Epithelial cell of esophagus (primary cell): ENCODE measurements around the gene ESRRA.

Experiments
- DNase-seq: peaks from one replicate; pipeline ENCODE4 v3.0.0; 2010; ENCODE audit warnings: low read depth
- H3K4me3 ChIP-seq: 2 replicates; pipeline ENCODE4 v1.5.1; 2011; ENCODE audit warnings: mild to moderate bottlenecking, low read length, control low read depth
- TF ChIP-seq, protein P1 (sequence below): IDR thresholded peaks from 2 replicates; pipeline ENCODE4 v1.5.1; 2011; ENCODE audit warnings: low read depth, mild to moderate bottlenecking, low read length, control low read depth, inconsistent platforms; ENCODE audit not compliant: insufficient read depth; ENCODE audit errors: missing control alignments

The ESRRA gene

DNA sequence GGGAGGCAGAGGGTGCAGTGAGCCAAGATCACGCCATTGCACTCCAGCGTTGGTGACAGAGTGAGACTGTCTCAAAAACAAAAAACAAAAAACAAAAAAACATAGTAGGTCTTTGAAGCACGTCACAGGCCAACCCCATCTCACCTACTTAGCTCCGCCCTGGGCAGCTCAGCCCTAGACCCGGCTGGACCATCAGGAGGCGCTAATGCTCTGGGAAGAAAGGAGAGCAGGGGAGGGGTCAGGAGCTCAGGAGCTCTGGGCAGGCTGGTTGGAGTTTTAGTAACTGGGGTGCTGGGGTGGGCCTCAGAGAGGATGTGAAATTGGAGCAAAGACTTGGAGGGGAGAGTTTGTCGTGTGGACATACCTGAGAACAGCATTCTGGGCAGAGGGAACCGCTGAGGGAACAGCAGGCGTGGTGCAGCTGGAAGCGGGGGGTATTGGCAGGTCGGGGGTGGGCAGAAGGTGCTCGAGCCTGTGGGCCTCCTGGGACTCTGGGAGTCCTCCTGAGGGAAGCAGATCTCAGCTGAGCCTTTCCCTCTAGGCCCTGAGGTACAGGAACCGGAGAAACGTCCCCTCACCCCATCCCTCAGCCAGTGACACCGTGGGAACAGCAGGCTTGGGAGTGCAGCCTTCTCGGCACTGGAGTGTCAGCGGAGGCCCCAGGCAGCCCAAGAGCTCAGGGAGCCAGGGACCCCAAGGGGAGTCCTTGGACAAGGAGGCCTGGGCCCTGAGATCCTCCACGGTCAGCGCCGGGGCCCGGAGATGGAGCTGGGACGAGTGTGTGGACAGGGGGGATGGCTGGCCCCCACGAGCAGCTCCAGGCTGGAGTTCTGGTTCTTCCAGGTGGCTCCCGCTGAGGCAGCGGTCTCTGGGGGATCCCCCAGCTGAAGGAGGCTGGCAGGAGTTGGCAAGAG lies 51.4 kb downstream of the ESRRA start:
- TF ChIP-seq, protein P1, sequence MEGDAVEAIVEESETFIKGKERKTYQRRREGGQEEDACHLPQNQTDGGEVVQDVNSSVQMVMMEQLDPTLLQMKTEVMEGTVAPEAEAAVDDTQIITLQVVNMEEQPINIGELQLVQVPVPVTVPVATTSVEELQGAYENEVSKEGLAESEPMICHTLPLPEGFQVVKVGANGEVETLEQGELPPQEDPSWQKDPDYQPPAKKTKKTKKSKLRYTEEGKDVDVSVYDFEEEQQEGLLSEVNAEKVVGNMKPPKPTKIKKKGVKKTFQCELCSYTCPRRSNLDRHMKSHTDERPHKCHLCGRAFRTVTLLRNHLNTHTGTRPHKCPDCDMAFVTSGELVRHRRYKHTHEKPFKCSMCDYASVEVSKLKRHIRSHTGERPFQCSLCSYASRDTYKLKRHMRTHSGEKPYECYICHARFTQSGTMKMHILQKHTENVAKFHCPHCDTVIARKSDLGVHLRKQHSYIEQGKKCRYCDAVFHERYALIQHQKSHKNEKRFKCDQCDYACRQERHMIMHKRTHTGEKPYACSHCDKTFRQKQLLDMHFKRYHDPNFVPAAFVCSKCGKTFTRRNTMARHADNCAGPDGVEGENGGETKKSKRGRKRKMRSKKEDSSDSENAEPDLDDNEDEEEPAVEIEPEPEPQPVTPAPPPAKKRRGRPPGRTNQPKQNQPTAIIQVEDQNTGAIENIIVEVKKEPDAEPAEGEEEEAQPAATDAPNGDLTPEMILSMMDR, result peak; percentile 50
- H3K4me3 ChIP-seq, result no peak overlapping the region
- peak; percentile 61 for DNase-seq

DNA sequence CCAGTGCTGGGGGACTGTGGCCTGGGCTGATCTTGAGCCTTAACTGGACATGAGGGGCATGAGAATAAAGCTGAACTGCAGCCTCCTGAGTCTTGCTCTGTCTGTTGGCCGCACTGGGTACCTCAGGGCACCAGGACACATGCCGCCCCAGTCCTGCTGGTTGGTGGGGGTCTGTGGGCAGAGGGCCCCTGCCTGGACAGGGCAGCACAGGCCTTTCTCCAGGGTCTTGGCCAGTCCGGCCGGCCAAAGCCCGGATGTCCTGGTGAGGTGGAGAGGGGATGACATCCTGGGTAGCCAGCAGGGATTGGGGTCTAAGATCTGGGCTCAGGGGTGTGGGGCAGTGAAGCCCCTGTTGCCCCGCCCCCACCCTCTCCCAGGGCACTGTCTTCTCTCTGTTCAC lies 52.1 kb downstream of the ESRRA start:
- TF ChIP-seq, protein P1, result no peak
- H3K4me3 ChIP-seq, result no peak overlapping the region
- no peak for DNase-seq

DNA sequence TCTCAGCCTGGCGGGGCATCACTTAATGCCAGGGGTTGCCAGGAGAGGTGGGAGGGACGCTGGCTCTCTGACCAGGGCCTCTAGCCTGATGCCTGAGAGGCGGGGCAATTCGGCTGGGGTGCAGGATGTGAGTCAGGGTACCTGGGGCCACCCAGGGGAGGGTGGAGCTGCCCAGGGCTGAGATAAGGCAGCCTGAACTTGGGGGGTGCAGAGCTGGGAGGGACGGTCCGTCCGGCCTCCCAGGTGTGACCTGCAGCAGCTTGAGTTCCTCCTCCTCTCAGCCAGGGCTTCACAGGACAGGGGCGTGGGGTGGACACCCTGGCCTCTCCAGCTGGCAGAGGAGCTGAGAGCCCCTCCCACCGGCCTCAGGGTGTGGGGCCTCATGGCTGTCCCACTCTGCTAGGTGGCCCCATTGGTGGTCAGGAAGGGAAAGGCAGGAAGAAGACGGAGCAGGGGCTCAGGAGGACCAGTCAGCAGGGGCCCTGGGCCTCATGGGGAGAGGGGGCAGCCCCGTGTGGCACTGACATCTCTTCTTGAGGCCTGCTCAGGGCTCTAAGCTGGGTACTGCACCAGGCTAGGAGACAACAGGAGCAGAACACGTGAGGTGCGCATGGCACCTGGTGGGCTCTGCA lies 52.7 kb downstream of the ESRRA start:
- TF ChIP-seq, protein P1, result no peak
- H3K4me3 ChIP-seq, result peak overlapping the region; percentile 53
- DNase-seq, result peak; percentile 85

DNA sequence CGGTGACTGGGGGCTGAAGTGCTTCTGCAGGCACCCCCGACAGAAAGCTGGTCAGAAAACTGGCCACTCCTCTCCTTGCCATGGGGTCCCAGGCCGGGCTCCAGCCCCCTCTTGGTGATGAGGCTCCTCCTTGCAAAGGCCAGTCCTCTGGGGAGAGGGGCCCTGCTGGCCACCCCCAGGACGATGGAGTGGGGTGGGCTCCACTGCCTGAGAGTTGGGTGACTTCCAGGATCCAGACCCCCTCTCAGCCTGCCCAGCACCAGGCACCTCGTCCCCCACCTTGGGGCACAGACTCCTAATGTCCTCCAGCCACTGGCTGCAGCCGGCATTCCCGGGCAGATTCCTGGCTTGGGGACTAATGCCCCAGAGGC lies 53.2 kb downstream of the ESRRA start:
- H3K4me3 ChIP-seq, result peak overlapping the region; percentile 53
- no peak for DNase-seq

DNA sequence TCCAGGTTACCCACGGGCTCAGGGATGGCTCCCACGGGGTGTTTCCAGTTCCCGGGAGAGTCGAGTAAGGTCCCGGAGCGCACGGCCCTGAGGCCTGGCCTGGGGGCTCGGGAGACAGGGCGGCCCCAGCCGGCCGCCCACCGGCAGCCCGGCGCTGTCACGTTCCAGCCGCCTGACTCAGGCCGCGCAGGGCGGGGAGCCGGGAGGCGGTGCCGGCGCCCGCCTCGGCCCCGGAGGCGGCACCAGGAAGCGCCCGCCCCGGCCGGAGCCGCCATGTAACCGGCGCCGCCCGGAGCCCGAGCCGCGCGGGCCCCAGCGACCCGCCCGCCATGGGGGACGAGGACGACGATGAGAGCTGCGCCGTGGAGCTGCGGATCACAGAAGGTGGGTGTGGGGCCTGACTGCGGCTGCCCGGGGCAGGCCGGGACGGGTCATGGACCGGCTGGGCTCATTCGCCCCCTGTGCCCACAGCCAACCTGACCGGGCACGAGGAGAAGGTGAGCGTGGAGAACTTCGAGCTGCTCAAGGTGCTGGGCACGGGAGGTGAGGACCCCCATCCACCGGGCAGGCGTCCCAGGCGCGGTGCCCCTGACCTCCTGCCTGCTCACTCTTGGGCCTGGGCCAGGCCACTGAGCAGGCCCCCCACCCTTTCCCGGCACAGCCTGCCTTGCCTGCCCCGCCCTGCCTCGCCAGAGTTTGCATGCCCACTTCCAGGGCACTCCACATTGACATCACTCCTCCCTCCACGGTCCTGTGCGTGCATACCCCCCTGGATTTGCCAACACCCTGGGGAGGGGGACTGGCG lies 53.8 kb downstream of the ESRRA start, which contains the start of gene RPS6KA4:
Gene RPS6KA4, plus strand, starts transcription at position 256 of the 805 bp plus-strand sequence. Its CDS starts 74 bp downstream, at position 330.
- peak; percentile 82 for DNase-seq
- peak within 1 kb of the TSS; percentile 83 for H3K4me3 ChIP-seq
- TF ChIP-seq, protein P1, result no peak

More for the DNA sequence above, 53.2 kb downstream of the ESRRA start:
- TF ChIP-seq, protein P1, result no peak

DNA sequence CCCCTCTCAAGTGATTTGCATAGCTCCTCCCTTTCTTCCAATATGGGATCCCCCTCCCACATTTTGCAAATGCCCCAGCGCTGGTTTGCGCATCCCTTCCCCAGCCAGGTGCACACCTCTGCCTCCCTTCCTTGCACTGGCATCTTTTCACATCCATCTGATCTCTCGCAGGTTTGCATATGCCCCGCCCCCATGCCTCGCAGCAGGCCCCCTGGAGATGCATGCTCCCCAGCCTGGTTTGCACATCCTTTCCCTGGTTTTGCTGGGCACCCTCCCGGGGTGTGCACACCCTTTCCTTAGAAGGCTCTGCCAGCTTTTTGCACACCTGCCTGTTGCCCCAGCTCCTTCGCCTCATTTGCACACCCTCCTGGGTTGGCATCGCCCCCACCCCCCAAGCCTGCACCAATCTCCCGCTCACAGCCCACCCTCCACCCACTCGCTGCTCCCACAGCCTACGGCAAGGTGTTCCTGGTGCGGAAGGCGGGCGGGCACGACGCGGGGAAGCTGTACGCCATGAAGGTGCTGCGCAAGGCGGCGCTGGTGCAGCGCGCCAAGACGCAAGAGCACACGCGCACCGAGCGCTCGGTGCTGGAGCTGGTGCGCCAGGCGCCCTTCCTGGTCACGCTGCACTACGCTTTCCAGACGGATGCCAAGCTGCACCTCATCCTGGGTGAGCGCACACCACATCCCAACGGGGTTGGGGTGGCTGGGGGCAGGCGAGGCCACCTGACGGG lies 54.6 kb downstream of the ESRRA start:
- peak; percentile 72 for DNase-seq
- TF ChIP-seq, protein P1, result peak; percentile 28
- H3K4me3 ChIP-seq, result peak overlapping the region; percentile 83
